Peyer's patch (tissue), 4 donors: ENCODE results near the gene C3orf62.

Source experiments
- CTCF ChIP-seq, 6 experiments: fragments of 450-650 bp in 4 of 6; fragments of 200-600 bp in 2 of 6; sonication (generic) in 1 of 6; IDR thresholded peaks; one replicate each; pipeline ENCODE4 v1.5.1; 2017 to 2019; ENCODE audit warnings: antibody characterized with exemption in 6 of 6, mild to moderate bottlenecking in 3 of 6, moderate library complexity in 1 of 6
- POLR2A ChIP-seq, 2 donors: fragments of 450-650 bp; IDR thresholded peaks; one replicate each; pipeline ENCODE4 v1.5.1; 2017; ENCODE audit warnings: antibody characterized with exemption in 2 of 2, mild to moderate bottlenecking in 2 of 2, moderate library complexity in 2 of 2

- TF ChIP-seq CTCF (IDR thresholded peaks at IDR 0.05) (no peak), POLR2A (IDR thresholded peaks at IDR 0.05) (no peak)
Measured at GRCh38 chr3:49260806-49261324, 16.2 kb downstream of the C3orf62 start.
